ENCODE results near the gene EDRF1. TPM values are rescaled to one million over a fixed set of nuclear protein-coding genes. Genes with fewer than 3 reads are reported as not detected.

The EDRF1 gene
- total and polyA plus RNA-seq, 2 of the 13 experiments (the other 11 are each of a cell fraction or from before 2014, with no cell fraction given), result 16.9 to 26.7 TPM

DNA sequence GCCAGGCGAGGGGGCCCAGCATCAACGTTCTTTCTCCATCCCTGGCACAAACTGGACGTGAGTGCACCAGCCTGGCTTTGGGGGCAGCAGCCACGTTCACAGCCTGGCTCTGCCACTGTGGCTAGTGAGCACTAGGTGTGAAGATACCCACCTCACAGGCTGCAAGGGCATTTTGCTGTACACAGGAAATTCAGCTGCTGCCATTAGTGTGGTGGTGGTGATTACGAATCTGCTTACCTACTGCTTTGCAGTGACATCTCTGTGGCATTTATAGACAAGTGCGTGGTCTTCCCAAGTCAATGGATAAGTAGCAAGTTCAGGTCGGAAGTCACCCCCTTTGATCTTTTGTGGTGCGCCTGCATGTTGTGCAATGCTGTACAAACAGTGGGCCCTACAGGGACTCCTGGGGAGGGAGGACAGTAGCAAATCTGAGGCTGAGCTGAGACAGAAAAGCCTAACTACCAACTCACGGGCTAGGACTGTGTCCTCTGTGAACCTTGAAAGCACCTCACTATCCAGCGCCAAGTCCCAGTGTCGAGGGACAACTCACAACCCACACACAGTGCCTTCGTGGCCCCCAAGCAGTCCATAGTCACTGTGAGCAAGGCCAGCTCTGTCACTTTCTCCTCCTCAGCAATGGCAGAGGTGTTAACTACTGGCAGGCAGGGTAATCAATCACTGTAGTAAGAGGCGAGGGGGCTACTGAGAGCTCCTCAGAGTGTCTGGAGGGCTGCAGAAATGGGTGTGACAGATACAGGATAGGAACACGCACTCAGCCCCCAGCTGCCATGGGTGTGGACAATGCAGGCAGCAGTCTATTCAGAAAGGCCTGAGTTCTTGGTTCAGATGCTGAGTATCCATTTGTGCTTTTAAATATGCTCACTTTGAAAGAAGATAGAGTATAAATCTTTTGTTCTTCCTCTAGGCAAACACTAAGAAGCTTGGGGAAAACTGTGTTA, 73.1 kb downstream of the EDRF1 start (continued):
- TF ChIP-seq, protein P1, sequence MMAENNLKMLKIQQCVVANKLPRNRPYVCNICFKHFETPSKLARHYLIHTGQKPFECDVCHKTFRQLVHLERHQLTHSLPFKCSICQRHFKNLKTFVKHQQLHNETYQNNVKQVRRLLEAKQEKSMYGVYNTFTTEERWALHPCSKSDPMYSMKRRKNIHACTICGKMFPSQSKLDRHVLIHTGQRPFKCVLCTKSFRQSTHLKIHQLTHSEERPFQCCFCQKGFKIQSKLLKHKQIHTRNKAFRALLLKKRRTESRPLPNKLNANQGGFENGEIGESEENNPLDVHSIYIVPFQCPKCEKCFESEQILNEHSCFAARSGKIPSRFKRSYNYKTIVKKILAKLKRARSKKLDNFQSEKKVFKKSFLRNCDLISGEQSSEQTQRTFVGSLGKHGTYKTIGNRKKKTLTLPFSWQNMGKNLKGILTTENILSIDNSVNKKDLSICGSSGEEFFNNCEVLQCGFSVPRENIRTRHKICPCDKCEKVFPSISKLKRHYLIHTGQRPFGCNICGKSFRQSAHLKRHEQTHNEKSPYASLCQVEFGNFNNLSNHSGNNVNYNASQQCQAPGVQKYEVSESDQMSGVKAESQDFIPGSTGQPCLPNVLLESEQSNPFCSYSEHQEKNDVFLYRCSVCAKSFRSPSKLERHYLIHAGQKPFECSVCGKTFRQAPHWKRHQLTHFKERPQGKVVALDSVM (CRISPR knock-in tag; IDR thresholded peaks at IDR 0.05), result peak; percentile 99
- TF ChIP-seq DPF2 (CRISPR knock-in tag; IDR thresholded peaks at IDR 0.05; ENCODE audit: borderline replicate concordance, low read depth) (peak; percentile 94), ZNF101 (CRISPR knock-in tag; IDR thresholded peaks at IDR 0.05; ENCODE audit: borderline replicate concordance, low read depth) (no peak), ZNF20 (CRISPR knock-in tag; IDR thresholded peaks at IDR 0.05) (no peak), NBN (conservative IDR thresholded peaks at IDR 0.05) (no peak), ZNF83 (CRISPR knock-in tag; IDR thresholded peaks at IDR 0.05; ENCODE audit: borderline replicate concordance) (no peak), ZZZ3 (CRISPR knock-in tag; IDR thresholded peaks at IDR 0.05; ENCODE audit: borderline replicate concordance) (no peak), JUNB (CRISPR knock-in tag; IDR thresholded peaks at IDR 0.05; ENCODE audit: borderline replicate concordance) (peak; percentile 47; the same call in 1 of the 2 replicates), DNMT3B (CRISPR knock-in tag; conservative IDR thresholded peaks at IDR 0.05) (no peak)
- TF ChIP-seq, protein P2, sequence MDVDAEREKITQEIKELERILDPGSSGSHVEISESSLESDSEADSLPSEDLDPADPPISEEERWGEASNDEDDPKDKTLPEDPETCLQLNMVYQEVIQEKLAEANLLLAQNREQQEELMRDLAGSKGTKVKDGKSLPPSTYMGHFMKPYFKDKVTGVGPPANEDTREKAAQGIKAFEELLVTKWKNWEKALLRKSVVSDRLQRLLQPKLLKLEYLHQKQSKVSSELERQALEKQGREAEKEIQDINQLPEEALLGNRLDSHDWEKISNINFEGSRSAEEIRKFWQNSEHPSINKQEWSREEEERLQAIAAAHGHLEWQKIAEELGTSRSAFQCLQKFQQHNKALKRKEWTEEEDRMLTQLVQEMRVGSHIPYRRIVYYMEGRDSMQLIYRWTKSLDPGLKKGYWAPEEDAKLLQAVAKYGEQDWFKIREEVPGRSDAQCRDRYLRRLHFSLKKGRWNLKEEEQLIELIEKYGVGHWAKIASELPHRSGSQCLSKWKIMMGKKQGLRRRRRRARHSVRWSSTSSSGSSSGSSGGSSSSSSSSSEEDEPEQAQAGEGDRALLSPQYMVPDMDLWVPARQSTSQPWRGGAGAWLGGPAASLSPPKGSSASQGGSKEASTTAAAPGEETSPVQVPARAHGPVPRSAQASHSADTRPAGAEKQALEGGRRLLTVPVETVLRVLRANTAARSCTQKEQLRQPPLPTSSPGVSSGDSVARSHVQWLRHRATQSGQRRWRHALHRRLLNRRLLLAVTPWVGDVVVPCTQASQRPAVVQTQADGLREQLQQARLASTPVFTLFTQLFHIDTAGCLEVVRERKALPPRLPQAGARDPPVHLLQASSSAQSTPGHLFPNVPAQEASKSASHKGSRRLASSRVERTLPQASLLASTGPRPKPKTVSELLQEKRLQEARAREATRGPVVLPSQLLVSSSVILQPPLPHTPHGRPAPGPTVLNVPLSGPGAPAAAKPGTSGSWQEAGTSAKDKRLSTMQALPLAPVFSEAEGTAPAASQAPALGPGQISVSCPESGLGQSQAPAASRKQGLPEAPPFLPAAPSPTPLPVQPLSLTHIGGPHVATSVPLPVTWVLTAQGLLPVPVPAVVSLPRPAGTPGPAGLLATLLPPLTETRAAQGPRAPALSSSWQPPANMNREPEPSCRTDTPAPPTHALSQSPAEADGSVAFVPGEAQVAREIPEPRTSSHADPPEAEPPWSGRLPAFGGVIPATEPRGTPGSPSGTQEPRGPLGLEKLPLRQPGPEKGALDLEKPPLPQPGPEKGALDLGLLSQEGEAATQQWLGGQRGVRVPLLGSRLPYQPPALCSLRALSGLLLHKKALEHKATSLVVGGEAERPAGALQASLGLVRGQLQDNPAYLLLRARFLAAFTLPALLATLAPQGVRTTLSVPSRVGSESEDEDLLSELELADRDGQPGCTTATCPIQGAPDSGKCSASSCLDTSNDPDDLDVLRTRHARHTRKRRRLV (CRISPR knock-in tag; IDR thresholded peaks at IDR 0.05), result no peak
- TF ChIP-seq, protein P3, sequence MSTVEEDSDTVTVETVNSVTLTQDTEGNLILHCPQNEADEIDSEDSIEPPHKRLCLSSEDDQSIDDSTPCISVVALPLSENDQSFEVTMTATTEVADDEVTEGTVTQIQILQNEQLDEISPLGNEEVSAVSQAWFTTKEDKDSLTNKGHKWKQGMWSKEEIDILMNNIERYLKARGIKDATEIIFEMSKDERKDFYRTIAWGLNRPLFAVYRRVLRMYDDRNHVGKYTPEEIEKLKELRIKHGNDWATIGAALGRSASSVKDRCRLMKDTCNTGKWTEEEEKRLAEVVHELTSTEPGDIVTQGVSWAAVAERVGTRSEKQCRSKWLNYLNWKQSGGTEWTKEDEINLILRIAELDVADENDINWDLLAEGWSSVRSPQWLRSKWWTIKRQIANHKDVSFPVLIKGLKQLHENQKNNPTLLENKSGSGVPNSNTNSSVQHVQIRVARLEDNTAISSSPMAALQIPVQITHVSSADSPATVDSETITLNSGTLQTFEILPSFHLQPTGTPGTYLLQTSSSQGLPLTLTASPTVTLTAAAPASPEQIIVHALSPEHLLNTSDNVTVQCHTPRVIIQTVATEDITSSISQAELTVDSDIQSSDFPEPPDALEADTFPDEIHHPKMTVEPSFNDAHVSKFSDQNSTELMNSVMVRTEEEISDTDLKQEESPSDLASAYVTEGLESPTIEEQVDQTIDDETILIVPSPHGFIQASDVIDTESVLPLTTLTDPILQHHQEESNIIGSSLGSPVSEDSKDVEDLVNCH (CRISPR knock-in tag; IDR thresholded peaks at IDR 0.05), result no peak
- TF ChIP-seq, protein P4, sequence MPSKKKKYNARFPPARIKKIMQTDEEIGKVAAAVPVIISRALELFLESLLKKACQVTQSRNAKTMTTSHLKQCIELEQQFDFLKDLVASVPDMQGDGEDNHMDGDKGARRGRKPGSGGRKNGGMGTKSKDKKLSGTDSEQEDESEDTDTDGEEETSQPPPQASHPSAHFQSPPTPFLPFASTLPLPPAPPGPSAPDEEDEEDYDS (CRISPR knock-in tag; IDR thresholded peaks at IDR 0.05), result 0 out of 2 replicates have a peak, but pooled peaks have one; percentile 35
- TF ChIP-seq, protein P5, sequence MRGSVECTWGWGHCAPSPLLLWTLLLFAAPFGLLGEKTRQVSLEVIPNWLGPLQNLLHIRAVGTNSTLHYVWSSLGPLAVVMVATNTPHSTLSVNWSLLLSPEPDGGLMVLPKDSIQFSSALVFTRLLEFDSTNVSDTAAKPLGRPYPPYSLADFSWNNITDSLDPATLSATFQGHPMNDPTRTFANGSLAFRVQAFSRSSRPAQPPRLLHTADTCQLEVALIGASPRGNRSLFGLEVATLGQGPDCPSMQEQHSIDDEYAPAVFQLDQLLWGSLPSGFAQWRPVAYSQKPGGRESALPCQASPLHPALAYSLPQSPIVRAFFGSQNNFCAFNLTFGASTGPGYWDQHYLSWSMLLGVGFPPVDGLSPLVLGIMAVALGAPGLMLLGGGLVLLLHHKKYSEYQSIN (CRISPR knock-in tag; IDR thresholded peaks at IDR 0.05; ENCODE audit: borderline replicate concordance), result no peak
- TF ChIP-seq, protein P6, sequence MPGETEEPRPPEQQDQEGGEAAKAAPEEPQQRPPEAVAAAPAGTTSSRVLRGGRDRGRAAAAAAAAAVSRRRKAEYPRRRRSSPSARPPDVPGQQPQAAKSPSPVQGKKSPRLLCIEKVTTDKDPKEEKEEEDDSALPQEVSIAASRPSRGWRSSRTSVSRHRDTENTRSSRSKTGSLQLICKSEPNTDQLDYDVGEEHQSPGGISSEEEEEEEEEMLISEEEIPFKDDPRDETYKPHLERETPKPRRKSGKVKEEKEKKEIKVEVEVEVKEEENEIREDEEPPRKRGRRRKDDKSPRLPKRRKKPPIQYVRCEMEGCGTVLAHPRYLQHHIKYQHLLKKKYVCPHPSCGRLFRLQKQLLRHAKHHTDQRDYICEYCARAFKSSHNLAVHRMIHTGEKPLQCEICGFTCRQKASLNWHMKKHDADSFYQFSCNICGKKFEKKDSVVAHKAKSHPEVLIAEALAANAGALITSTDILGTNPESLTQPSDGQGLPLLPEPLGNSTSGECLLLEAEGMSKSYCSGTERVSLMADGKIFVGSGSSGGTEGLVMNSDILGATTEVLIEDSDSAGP (CRISPR knock-in tag; IDR thresholded peaks at IDR 0.05; ENCODE audit: borderline replicate concordance), result peak; percentile 91

Measured in HepG2 (cell line).